Measurements from ENCODE around the gene TMEM243.

- TF ChIP-seq, protein P1, sequence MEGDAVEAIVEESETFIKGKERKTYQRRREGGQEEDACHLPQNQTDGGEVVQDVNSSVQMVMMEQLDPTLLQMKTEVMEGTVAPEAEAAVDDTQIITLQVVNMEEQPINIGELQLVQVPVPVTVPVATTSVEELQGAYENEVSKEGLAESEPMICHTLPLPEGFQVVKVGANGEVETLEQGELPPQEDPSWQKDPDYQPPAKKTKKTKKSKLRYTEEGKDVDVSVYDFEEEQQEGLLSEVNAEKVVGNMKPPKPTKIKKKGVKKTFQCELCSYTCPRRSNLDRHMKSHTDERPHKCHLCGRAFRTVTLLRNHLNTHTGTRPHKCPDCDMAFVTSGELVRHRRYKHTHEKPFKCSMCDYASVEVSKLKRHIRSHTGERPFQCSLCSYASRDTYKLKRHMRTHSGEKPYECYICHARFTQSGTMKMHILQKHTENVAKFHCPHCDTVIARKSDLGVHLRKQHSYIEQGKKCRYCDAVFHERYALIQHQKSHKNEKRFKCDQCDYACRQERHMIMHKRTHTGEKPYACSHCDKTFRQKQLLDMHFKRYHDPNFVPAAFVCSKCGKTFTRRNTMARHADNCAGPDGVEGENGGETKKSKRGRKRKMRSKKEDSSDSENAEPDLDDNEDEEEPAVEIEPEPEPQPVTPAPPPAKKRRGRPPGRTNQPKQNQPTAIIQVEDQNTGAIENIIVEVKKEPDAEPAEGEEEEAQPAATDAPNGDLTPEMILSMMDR (conservative IDR thresholded peaks at IDR 0.05 in 1 of 2, IDR thresholded peaks at IDR 0.05 in 1 of 2; ENCODE audit: extremely low read depth in 1 of 2, insufficient read depth in 1 of 2, low read depth in 1 of 2, low read length in 2 of 2) = no peak
- no peak for TF ChIP-seq EZH2 (IDR thresholded peaks at IDR 0.05; ENCODE audit: borderline replicate concordance, low read length)
Observed at GRCh38 chr7:87202705-87203104, 16.8 kb downstream of the TMEM243 start.

All from mammary epithelial cell (primary cell).